ENCODE data around the gene SENP3. TPM values are rescaled to one million over a fixed set of nuclear protein-coding genes. Genes with fewer than 3 reads are reported as not detected.

The SENP3 gene
- total and polyA plus RNA-seq, 4 donors = 4.9 to 29.2 (median 19.7) TPM

- peaks cover 0 to 13% (median 9%) of the 10 kb centered on the region in 4 donors for H3K4me1 ChIP-seq (ENCODE audit: control insufficient read depth in 4 of 4, insufficient read depth in 4 of 4, low read length in 3 of 4)
- no peaks in the 10 kb centered on the region for H3K27me3 ChIP-seq (ENCODE audit: control insufficient read depth in 4 of 4, insufficient read depth in 4 of 4, low read length in 3 of 4)
- H3K9me3 ChIP-seq (ENCODE audit: control insufficient read depth in 4 of 4, low read length in 3 of 4) = no peaks in the 10 kb centered on the region
- no peak overlapping the region for H3K27ac ChIP-seq (ENCODE audit: low read depth in 1 of 2, low read length in 2 of 2)
- no peak for DNase-seq (ENCODE audit: low spot score)
- no peak for TF ChIP-seq EGR1 (IDR thresholded peaks at IDR 0.05; ENCODE audit: low read depth in 2 of 2)
- no peak for TF ChIP-seq RAD21 (IDR thresholded peaks at IDR 0.05)
- no peak for TF ChIP-seq YY1 (IDR thresholded peaks at IDR 0.05)
- TF ChIP-seq NR2F2 (IDR thresholded peaks at IDR 0.05) = no peak
- TF ChIP-seq SP1 (IDR thresholded peaks at IDR 0.05) = no peak
- TF ChIP-seq HNF4G (IDR thresholded peaks at IDR 0.05) = no peak
- no peak for TF ChIP-seq FOXA1 (IDR thresholded peaks at IDR 0.05)
- TF ChIP-seq HNF4A (conservative IDR thresholded peaks at IDR 0.05) = no peak
- no peak for TF ChIP-seq GABPA (IDR thresholded peaks at IDR 0.05 in 1 of 2, conservative IDR thresholded peaks at IDR 0.05 in 1 of 2)
- no peak for TF ChIP-seq ZBTB33 (IDR thresholded peaks at IDR 0.05)
- no peak for TF ChIP-seq TAF1 (conservative IDR thresholded peaks at IDR 0.05)
- no peak for TF ChIP-seq ATF3 (IDR thresholded peaks at IDR 0.05)
- TF ChIP-seq MAX (IDR thresholded peaks at IDR 0.05) = no peak
- TF ChIP-seq RXRA (IDR thresholded peaks at IDR 0.05) = no peak
- no peak for TF ChIP-seq REST (IDR thresholded peaks at IDR 0.05)
- H3K9ac ChIP-seq (ENCODE audit: low read depth in 1 of 2, low read length in 2 of 2) = no peak overlapping the region
- H3K4me3 ChIP-seq (ENCODE audit: low read depth in 1 of 3, low read length in 3 of 3) = no peak overlapping the region
- H3K36me3 ChIP-seq (ENCODE audit: control insufficient read depth in 4 of 4, insufficient read depth in 3 of 4, low read depth in 1 of 4, low read length in 3 of 4) = no peaks in the 10 kb centered on the region
- 83% methylated on average over 5 of the region's 5 CpGs for WGBS
These were observed 56.9 kb downstream of the SENP3 start for GRCh38 chr17:7618608-7619007.

- no peak overlapping the region for H3K9ac ChIP-seq (ENCODE audit: low read depth in 1 of 2, low read length in 2 of 2)
- H3K27ac ChIP-seq (ENCODE audit: low read depth in 1 of 2, low read length in 2 of 2) = no peak overlapping the region
- peaks cover 2 to 20% (median 14%) of the 10 kb centered on the region in 4 donors for H3K4me1 ChIP-seq (ENCODE audit: control insufficient read depth in 4 of 4, insufficient read depth in 4 of 4, low read length in 3 of 4)
- no peaks in the 10 kb centered on the region for H3K27me3 ChIP-seq (ENCODE audit: control insufficient read depth in 4 of 4, insufficient read depth in 4 of 4, low read length in 3 of 4)
- no peak for DNase-seq (ENCODE audit: low spot score)
- no peaks in the 10 kb centered on the region for H3K36me3 ChIP-seq (ENCODE audit: control insufficient read depth in 4 of 4, insufficient read depth in 3 of 4, low read depth in 1 of 4, low read length in 3 of 4)
- H3K9me3 ChIP-seq (ENCODE audit: control insufficient read depth in 4 of 4, low read length in 3 of 4) = no peaks in the 10 kb centered on the region
- WGBS = 96% methylated on average over 8 of the region's 8 CpGs
- no peak overlapping the region for H3K4me3 ChIP-seq (ENCODE audit: low read depth in 1 of 3, low read length in 3 of 3)
- TF ChIP-seq GABPA (IDR thresholded peaks at IDR 0.05 in 1 of 2, conservative IDR thresholded peaks at IDR 0.05 in 1 of 2) = no peak
- TF ChIP-seq YY1 (IDR thresholded peaks at IDR 0.05) = no peak
- no peak for TF ChIP-seq FOXA2 (IDR thresholded peaks at IDR 0.05)
- TF ChIP-seq MAX (IDR thresholded peaks at IDR 0.05) = no peak
- no peak for TF ChIP-seq EGR1 (IDR thresholded peaks at IDR 0.05; ENCODE audit: low read depth in 2 of 2)
- no peak for TF ChIP-seq FOXA1 (IDR thresholded peaks at IDR 0.05)
- TF ChIP-seq CTCF (IDR thresholded peaks at IDR 0.05; ENCODE audit: low read depth, low read length, missing input control) = no peak
- TF ChIP-seq RAD21 (IDR thresholded peaks at IDR 0.05) = no peak
- TF ChIP-seq SP1 (IDR thresholded peaks at IDR 0.05) = no peak
- no peak for TF ChIP-seq ATF3 (IDR thresholded peaks at IDR 0.05)
- no peak for TF ChIP-seq TAF1 (conservative IDR thresholded peaks at IDR 0.05)
- TF ChIP-seq NR2F2 (IDR thresholded peaks at IDR 0.05) = no peak
- no peak for TF ChIP-seq HNF4G (IDR thresholded peaks at IDR 0.05)
- no peak for TF ChIP-seq HNF4A (conservative IDR thresholded peaks at IDR 0.05)
- TF ChIP-seq REST (IDR thresholded peaks at IDR 0.05) = no peak
These were observed 59.1 kb downstream of the SENP3 start for GRCh38 chr17:7620835-7621234.

Measured in liver (tissue), 9 donors.